Thoracic aorta (tissue), 2 donors: ENCODE measurements around the gene TACSTD2. TPM values are rescaled to one million over a fixed set of nuclear protein-coding genes. Genes with fewer than 3 reads are reported as not detected.

ENCODE experiments used
- ATAC-seq: fragments of 150-250 bp; one replicate; pipeline ENCODE4 v1.8.0; 2017; ENCODE audit warnings: low read depth; ENCODE audit not compliant: insufficient number of reproducible peaks, low FRiP score
- DNase-seq: peaks from one replicate; pipeline ENCODE4 v3.0.0-alpha.2; 2020; ENCODE audit warnings: low spot score
- H3K27ac ChIP-seq, 2 donors: fragments of 200-600 bp; sonication (generic); 1 replicate in 1 of 2; 2 replicates in 1 of 2; pipeline ENCODE4 v1.5.1; 2016; ENCODE audit warnings: mild to moderate bottlenecking in 2 of 2, moderate library complexity in 2 of 2
- H3K27me3 ChIP-seq: fragments of 200-600 bp; sonication (generic); replicated peaks from 2 replicates; pipeline ENCODE4 v1.6.0; 2016; ENCODE audit warnings: mild to moderate bottlenecking; ENCODE audit not compliant: insufficient read depth
- H3K36me3 ChIP-seq: fragments of 200-600 bp; sonication (generic); one replicate; pipeline ENCODE4 v1.5.1; 2016
- H3K4me1 ChIP-seq, 2 donors: fragments of 200-600 bp; sonication (generic); 1 replicate in 1 of 2; 2 replicates in 1 of 2; pipeline versions ENCODE4 v1.5.1 to v1.6.0; 2016; ENCODE audit warnings: low read depth in 2 of 2, mild to moderate bottlenecking in 1 of 2; ENCODE audit not compliant: control insufficient read depth in 1 of 2
- H3K4me3 ChIP-seq: fragments of 200-600 bp; sonication (generic); 2 replicates; pipeline ENCODE4 v1.5.1; 2016; ENCODE audit warnings: mild to moderate bottlenecking
- H3K9me3 ChIP-seq: fragments of 200-600 bp; sonication (generic); 2 replicates; pipeline ENCODE4 v1.5.1; 2016
- total RNA-seq, 2 donors: library from RNA; depleted of rRNA; stranded (reverse); fragments of >200 nt; gene quantifications; one replicate each; pipeline versions ENCODE4 v1.1.0 to v1.2.3, GENCODE V29; 2016
- TF ChIP-seq, protein P1 (sequence below): fragments of 200-600 bp; sonication (generic); IDR thresholded peaks from one replicate; pipeline ENCODE4 v1.5.1; 2019; ENCODE audit warnings: antibody characterized with exemption

TACSTD2 gene
- total RNA-seq, 2 donors from 2014 or later, result 6.9 to 8.1 TPM

DNA sequence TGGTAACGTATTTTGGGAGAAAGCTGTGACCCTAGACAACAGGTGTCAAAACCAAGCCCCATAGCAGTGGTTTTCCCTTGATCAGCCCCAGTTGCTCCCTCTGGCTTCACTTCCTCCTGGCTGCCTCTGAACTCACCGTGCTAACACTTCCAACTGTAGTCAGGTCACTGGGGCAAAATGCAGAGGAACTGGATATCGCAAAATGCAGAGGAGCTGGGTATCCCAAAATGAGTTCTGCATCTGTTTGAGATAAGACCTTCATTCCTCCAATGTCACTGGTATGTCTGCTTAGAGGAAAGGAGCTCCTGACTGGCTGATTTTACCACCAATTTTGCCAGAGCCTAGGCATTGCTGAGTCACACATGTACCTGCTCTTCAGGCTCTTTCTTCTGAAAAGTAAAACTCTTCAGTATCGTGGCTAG lies 19.6 kb upstream of the TACSTD2 start:
- Histone ChIP-seq H3K27ac (no peak overlapping the region), H3K4me1 (peaks cover 9 to 18% of the 10 kb centered on the region in 2 donors), H3K36me3 (no peaks in the 10 kb centered on the region), H3K27me3 (no peaks in the 10 kb centered on the region), H3K9me3 (no peaks in the 10 kb centered on the region), H3K4me3 (no peak overlapping the region)
- ATAC-seq, result no peak
- no peak for DNase-seq
- TF ChIP-seq, protein P1, sequence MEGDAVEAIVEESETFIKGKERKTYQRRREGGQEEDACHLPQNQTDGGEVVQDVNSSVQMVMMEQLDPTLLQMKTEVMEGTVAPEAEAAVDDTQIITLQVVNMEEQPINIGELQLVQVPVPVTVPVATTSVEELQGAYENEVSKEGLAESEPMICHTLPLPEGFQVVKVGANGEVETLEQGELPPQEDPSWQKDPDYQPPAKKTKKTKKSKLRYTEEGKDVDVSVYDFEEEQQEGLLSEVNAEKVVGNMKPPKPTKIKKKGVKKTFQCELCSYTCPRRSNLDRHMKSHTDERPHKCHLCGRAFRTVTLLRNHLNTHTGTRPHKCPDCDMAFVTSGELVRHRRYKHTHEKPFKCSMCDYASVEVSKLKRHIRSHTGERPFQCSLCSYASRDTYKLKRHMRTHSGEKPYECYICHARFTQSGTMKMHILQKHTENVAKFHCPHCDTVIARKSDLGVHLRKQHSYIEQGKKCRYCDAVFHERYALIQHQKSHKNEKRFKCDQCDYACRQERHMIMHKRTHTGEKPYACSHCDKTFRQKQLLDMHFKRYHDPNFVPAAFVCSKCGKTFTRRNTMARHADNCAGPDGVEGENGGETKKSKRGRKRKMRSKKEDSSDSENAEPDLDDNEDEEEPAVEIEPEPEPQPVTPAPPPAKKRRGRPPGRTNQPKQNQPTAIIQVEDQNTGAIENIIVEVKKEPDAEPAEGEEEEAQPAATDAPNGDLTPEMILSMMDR, result no peak

DNA sequence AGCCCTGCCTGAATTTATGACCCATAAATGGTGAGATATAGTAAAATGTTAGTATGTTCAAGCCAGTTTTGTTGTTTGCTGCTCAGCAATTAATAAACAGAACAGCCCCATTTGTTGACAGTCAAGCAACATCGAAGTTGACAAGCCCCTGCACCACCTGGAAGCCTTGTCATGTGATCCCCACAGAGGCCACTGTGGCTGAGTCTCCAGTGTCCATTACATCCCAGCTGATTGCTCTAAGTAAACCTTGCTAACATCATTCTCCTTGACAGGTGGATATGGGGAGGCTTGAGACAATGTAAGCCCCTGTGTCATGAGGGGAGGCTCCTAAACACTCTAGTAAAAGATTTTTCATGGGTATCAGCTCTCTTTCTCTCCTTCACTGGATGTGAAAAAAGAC lies 17.5 kb upstream of the TACSTD2 start:
- H3K27ac ChIP-seq, result no peak overlapping the region
- no peak for DNase-seq
- no peaks in the 10 kb centered on the region for H3K9me3 ChIP-seq
- H3K36me3 ChIP-seq, result no peaks in the 10 kb centered on the region
- ATAC-seq, result no peak
- no peaks in the 10 kb centered on the region for H3K27me3 ChIP-seq
- TF ChIP-seq, protein P1, result no peak
- no peak overlapping the region for H3K4me3 ChIP-seq
- peaks cover 13 to 24% of the 10 kb centered on the region in 2 donors for H3K4me1 ChIP-seq

DNA sequence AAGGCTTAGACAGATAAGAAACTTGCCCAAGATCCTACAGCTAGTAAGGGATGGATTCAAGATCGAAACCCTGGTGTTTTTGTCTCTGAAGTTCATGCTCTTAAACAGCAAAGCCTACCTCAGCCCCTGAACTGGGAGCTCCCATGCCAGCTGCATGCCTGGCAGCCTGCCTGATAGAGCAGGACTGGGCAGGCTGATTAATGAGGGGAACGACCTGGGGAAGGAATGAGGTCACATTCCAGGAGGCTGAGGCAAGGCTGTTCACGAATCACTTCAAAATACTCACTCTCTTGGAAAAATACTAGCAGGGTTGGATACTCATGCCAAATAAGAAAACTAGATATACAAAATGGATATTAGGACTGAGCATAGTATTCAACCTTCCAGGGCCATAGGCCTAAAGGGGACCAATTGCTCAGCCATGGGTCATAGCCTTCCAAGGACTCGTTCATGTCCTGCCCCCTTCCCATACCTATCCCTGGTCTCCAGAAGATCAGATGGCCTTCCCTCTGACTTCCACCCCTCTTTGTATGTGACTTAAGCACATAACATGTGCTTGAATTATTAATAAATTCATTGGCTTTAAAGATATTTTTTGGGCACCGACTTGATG lies 15.6 kb upstream of the TACSTD2 start:
- Histone ChIP-seq H3K4me1 (peaks cover 13 to 24% of the 10 kb centered on the region in 2 donors), H3K27me3 (no peaks in the 10 kb centered on the region), H3K9me3 (no peaks in the 10 kb centered on the region), H3K27ac (peak overlapping the region; percentile 74 to 85), H3K36me3 (no peaks in the 10 kb centered on the region), H3K4me3 (peak overlapping the region; percentile 7)
- peak; percentile 57 for DNase-seq
- peak; percentile 93 for ATAC-seq
- TF ChIP-seq, protein P1, result no peak

DNA sequence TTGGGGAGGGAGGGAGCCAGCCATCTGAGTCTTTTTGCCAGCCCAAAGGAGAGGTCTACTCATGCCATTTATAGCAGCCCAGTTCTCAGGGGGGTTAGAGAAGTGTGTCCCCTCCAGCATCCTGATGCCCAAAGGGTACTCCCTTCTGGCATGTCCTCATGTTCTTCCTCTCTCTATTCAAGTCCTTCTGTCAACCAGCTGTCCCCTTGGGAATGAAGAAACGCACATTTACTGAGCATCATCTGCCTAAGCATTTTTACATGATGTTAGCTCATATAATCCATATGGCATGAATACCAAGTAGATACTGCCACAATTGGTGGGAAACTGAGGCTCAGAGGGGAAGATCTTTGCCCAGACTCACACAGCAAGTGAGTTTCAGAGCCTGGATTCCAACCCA lies 14.8 kb upstream of the TACSTD2 start:
- peak overlapping the region; percentile 74 to 85 for H3K27ac ChIP-seq
- no peaks in the 10 kb centered on the region for H3K9me3 ChIP-seq
- H3K36me3 ChIP-seq, result no peaks in the 10 kb centered on the region
- peaks cover 13 to 24% of the 10 kb centered on the region in 2 donors for H3K4me1 ChIP-seq
- no peaks in the 10 kb centered on the region for H3K27me3 ChIP-seq
- H3K4me3 ChIP-seq, result no peak overlapping the region
- TF ChIP-seq, protein P1, result no peak
- DNase-seq, result no peak
- no peak for ATAC-seq

DNA sequence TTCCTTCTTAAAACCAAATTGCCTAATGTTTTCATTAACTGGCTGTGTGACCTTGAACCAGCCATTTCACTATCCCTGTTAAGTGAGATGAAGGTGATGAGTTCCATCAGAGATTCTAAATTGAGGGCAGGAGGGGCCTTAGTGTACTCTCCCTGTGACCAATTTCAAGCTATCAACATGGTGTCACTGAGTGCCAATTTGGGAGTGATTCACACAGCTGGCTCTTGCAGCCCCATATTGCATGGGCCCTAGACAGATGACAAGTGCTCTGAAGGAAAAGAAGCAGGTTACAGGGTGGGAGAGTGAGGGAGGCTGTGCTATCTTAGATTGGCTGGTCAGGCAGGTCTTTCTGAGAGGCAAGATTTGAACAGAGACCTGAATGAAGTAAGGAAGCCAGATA lies 13.0 kb upstream of the TACSTD2 start:
- TF ChIP-seq, protein P1, result no peak
- Histone ChIP-seq H3K27me3 (no peaks in the 10 kb centered on the region), H3K9me3 (no peaks in the 10 kb centered on the region), H3K27ac (peak overlapping the region in 1 of 2 donors; percentile 1), H3K4me1 (peaks cover 22 to 33% of the 10 kb centered on the region in 2 donors), H3K4me3 (no peak overlapping the region), H3K36me3 (no peaks in the 10 kb centered on the region)
- DNase-seq, result no peak
- no peak for ATAC-seq
